Spleen (tissue), 11 donors: ENCODE measurements around the gene AKT1. TPM values are rescaled to one million over a fixed set of nuclear protein-coding genes. Genes with fewer than 3 reads are reported as not detected.
"Not testable (repeated sequence)": the region's sequence is repeated elsewhere in the genome, so short reads cannot be mapped to it uniquely, and the experiment has no call there.

Experiments used
- DNase-seq: peaks from one replicate; pipeline ENCODE4 v3.0.0-alpha.2; 2020
- H3K27ac ChIP-seq, 8 donors: fragments of 200-600 bp; sonication (generic) in 7 of 8; 1 replicate in 4 of 8; 2 replicates in 4 of 8; pipeline versions ENCODE4 v1.5.0 to v1.8.0; 2016 to 2021; ENCODE audit warnings: inconsistent platforms in 4 of 8, mild to moderate bottlenecking in 4 of 8, moderate library complexity in 1 of 8
- H3K27me3 ChIP-seq, 7 donors: fragments of 200-600 bp; sonication (generic) in 6 of 7; replicated peaks in 1 of 7; 1 replicate in 4 of 7; 2 replicates in 3 of 7; pipeline versions ENCODE4 v1.5.0 to v1.8.0; 2016 to 2021; ENCODE audit warnings: inconsistent platforms in 3 of 7, mild to moderate bottlenecking in 1 of 7
- H3K36me3 ChIP-seq, 6 donors: fragments of 200-600 bp; sonication (generic) in 5 of 6; 1 replicate in 4 of 6; 2 replicates in 2 of 6; pipeline versions ENCODE4 v1.5.0 to v1.8.0; 2016 to 2021; ENCODE audit warnings: inconsistent platforms in 2 of 6
- H3K4me1 ChIP-seq, 6 donors: fragments of 200-600 bp; sonication (generic) in 5 of 6; 1 replicate in 3 of 6; 2 replicates in 3 of 6; pipeline versions ENCODE4 v1.5.0 to v1.8.0; 2016 to 2021; ENCODE audit warnings: inconsistent platforms in 3 of 6
- H3K4me3 ChIP-seq, 8 donors: fragments of 200-600 bp; sonication (generic) in 7 of 8; 1 replicate in 4 of 8; 2 replicates in 4 of 8; pipeline versions ENCODE4 v1.5.0 to v1.8.0; 2016 to 2021; ENCODE audit warnings: inconsistent platforms in 4 of 8, mild to moderate bottlenecking in 4 of 8, moderate library complexity in 2 of 8
- H3K9me3 ChIP-seq, 8 donors: fragments of 200-600 bp; sonication (generic) in 7 of 8; 1 replicate in 4 of 8; 2 replicates in 4 of 8; pipeline versions ENCODE4 v1.5.0 to v1.8.0; 2016 to 2021; ENCODE audit warnings: inconsistent platforms in 4 of 8
- CTCF ChIP-seq, 11 experiments: fragments of 200-600 bp in 7 of 11; fragments of 450-650 bp in 4 of 11; sonication (generic) in 4 of 11; IDR thresholded peaks in 8 of 11; conservative IDR thresholded peaks in 3 of 11; 1 replicate in 7 of 11; 2 replicates in 4 of 11; pipeline versions ENCODE4 v1.4.0 to v1.8.0; 2016 to 2021; ENCODE audit warnings: antibody characterized with exemption in 11 of 11, inconsistent platforms in 4 of 11, mild to moderate bottlenecking in 1 of 11
- POLR2A ChIP-seq, 3 donors: fragments of 450-650 bp; IDR thresholded peaks; one replicate each; pipeline ENCODE4 v1.5.1; 2017; ENCODE audit warnings: antibody characterized with exemption in 3 of 3, mild to moderate bottlenecking in 1 of 3
- POLR2AphosphoS5 ChIP-seq, 3 donors: sonication (generic); formaldehyde crosslinking; IDR thresholded peaks; one replicate each; pipeline ENCODE4 v1.5.1; 2017; ENCODE audit warnings: antibody characterized with exemption in 3 of 3
- WGBS, 5 donors: extraction: QIAGEN DNeasy Blood & Tissue Kit in 3 of 5; methylation state at CpG; one replicate each; pipeline versions ENCODE4 v1.1.5 to v1.1.7; 2013 to 2018; 5-methylcytosine and 5-hydroxymethylcytosine counted together
- intact Hi-C: fragments of 100-400 bp; cut with DNase I; formaldehyde crosslinking; loops from one replicate; pipeline ENCODE4 v1.15.0; 2023; ENCODE audit warnings: low total_unique reads
- polyA plus RNA-seq, 3 donors: library from polyadenylated mRNA; stranded (reverse); fragments of 200-250 nt; gene quantifications; one replicate each; pipeline ENCODE4 v1.2.1, GENCODE V29; 2013
- total RNA-seq, 7 donors: library from RNA; depleted of rRNA in 3 of 7; stranded (reverse); fragments of >200 nt in 3 of 7; fragmentation: NEBNext Ultra II Directional in 4 of 7; extraction: Animal tissue kit (Norgen Biotek cat#: 25700) in 4 of 7; gene quantifications; one replicate each; pipeline versions ENCODE4 v1.1.0 to v1.2.1, GENCODE V29; 2016 to 2021
- donor health status: healthy with polysubstance abuse.
- donor health status: DM: no; HTN: no; CAD: no; lungs with moderate emphysema.
- donor health status: DM: no; HTN: no; CAD: no.
- donor health status: Bipolar disorder and iron deficiency.
- donor health status: healthy.
- donor health status: DM: no; HTN: no; CAD: no.
- donor health status: DM: yes; HTN: yes; CAD: no.

Gene AKT1
- total and polyA plus RNA-seq, 10 donors: 56.2 to 184 (median 115) TPM

- Histone ChIP-seq H3K4me1 (peaks cover 13 to 54% (median 41%) of the 10 kb centered on the region in 6 donors), H3K36me3 (peaks cover 0 to 6% (median 0%) of the 10 kb centered on the region in 6 donors), H3K27ac (no peak overlapping the region), H3K4me3 (no peak overlapping the region), H3K9me3 (peaks cover 0 to 4% (median 0%) of the 10 kb centered on the region in 8 donors), H3K27me3 (no peaks in the 10 kb centered on the region)
- WGBS, 5 donors: 95 to 99% (median 96%) methylated on average over 8 of the region's 8 CpGs
- TF ChIP-seq POLR2A (IDR thresholded peaks at IDR 0.05): no peak
- TF ChIP-seq POLR2AphosphoS5 (IDR thresholded peaks at IDR 0.05): no peak
- intact Hi-C loops: no loop called here
- peak; percentile 69 for DNase-seq
These were observed 22.6 kb upstream of the AKT1 start for GRCh38 chr14:104817930-104818713.

GRCh38 chr14:104816616-104816884 is 21.0 kb upstream of the AKT1 start:
- WGBS, 5 donors: 0 to 9% (median 5%) methylated on average over 4 to 8 of the region's 8 CpGs
- DNase-seq: no peak
- H3K9me3 ChIP-seq: peaks cover 0 to 4% (median 0%) of the 10 kb centered on the region in 8 donors
- H3K27me3 ChIP-seq: no peaks in the 10 kb centered on the region
- H3K27ac ChIP-seq: peak overlapping the region; percentile 92 to 97 (median 94)
- peaks cover 13 to 54% (median 41%) of the 10 kb centered on the region in 6 donors for H3K4me1 ChIP-seq
- peaks cover 0 to 6% (median 0%) of the 10 kb centered on the region in 6 donors for H3K36me3 ChIP-seq
- intact Hi-C loops: no loop called here
- peak overlapping the region; percentile 78 to 94 (median 90) for H3K4me3 ChIP-seq
- TF ChIP-seq POLR2AphosphoS5 (IDR thresholded peaks at IDR 0.05): no peak
- no peak for TF ChIP-seq CTCF (IDR thresholded peaks at IDR 0.05 in 8 of 11, conservative IDR thresholded peaks at IDR 0.05 in 3 of 11)
- TF ChIP-seq POLR2A (IDR thresholded peaks at IDR 0.05): no peak

DNA sequence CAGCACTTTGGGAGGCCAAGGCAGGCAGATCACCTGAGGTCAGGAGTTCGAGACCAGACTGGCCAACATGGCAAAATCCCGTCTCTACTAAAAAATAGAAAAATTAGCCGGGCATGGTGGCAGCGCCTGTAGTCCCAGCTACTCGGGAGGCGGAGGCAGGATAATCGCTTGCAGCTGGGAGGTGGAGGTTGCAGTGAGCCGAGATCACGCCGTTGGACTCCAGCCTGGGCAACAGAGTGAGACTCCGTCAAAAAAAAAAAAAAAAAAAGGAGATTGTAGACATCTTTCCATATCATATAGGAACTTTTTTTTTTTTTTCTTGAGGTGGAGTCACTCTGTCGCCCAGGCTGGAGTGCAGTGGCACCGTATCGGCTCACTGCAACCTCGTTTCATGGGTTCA is 19.2 kb upstream of the AKT1 start:
- H3K36me3 ChIP-seq: peaks cover 0 to 11% (median 0%) of the 10 kb centered on the region in 6 donors
- peak overlapping the region in 7 of 8 donors; percentile 58 to 97 (median 94) for H3K27ac ChIP-seq
- H3K4me1 ChIP-seq: peaks cover 13 to 43% (median 36%) of the 10 kb centered on the region in 6 donors
- intact Hi-C loops, H3K9me3 ChIP-seq, H3K27me3 ChIP-seq: not testable (repeated sequence)
- peak overlapping the region in 6 of 8 donors; percentile 78 to 94 (median 91) for H3K4me3 ChIP-seq
- WGBS, 5 donors: 86 to 89% (median 88%) methylated on average over 15 of the region's 15 CpGs
- peak; percentile 54 for DNase-seq

GRCh38 chr14:104813286-104813685 is 17.7 kb upstream of the AKT1 start:
- Histone ChIP-seq H3K36me3 (peaks cover 0 to 8% (median 0%) of the 10 kb centered on the region in 6 donors), H3K27ac (peak overlapping the region in 3 of 8 donors; percentile 94 to 97 (median 96)), H3K27me3 (no peaks in the 10 kb centered on the region), H3K4me1 (peaks cover 13 to 43% (median 36%) of the 10 kb centered on the region in 6 donors), H3K9me3 (peaks cover 0 to 4% (median 0%) of the 10 kb centered on the region in 8 donors), H3K4me3 (no peak overlapping the region)
- TF ChIP-seq CTCF (IDR thresholded peaks at IDR 0.05 in 8 of 11, conservative IDR thresholded peaks at IDR 0.05 in 3 of 11): no peak
- no peak for TF ChIP-seq POLR2AphosphoS5 (IDR thresholded peaks at IDR 0.05)
- TF ChIP-seq POLR2A (IDR thresholded peaks at IDR 0.05): no peak
- 85 to 93% (median 89%) methylated on average over 7 of the region's 7 CpGs for WGBS, 5 donors
- intact Hi-C loops: no loop called here
- peak; percentile 10 for DNase-seq

- H3K36me3 ChIP-seq: peaks cover 0 to 5% (median 0%) of the 10 kb centered on the region in 6 donors
- H3K9me3 ChIP-seq: no peaks in the 10 kb centered on the region
- 90 to 97% (median 95%) methylated on average over 10 to 11 of the region's 11 CpGs for WGBS, 5 donors
- TF ChIP-seq POLR2A (IDR thresholded peaks at IDR 0.05) (no peak), CTCF (IDR thresholded peaks at IDR 0.05 in 8 of 11, conservative IDR thresholded peaks at IDR 0.05 in 3 of 11) (no peak)
- H3K4me3 ChIP-seq: no peak overlapping the region
- peaks cover 3 to 28% (median 18%) of the 10 kb centered on the region in 6 donors for H3K4me1 ChIP-seq
- intact Hi-C loops: no loop called here
- DNase-seq: no peak
- H3K27me3 ChIP-seq: no peaks in the 10 kb centered on the region
- no peak overlapping the region for H3K27ac ChIP-seq
These were observed 14.8 kb upstream of the AKT1 start for GRCh38 chr14:104810316-104810715.
